ENCODE measurements around the gene NEDD9. TPM values are rescaled to one million over a fixed set of nuclear protein-coding genes. Genes with fewer than 3 reads are reported as not detected.
A peak's percentile ranks its signal among the peaks of the same experiment; 100 is the strongest.

The NEDD9 gene
- total and polyA plus RNA-seq, 2 of the 13 experiments (the other 11 are each of a cell fraction or from before 2014, with no cell fraction given), result 27.1 to 389 TPM

GRCh38 chr6:11218538-11219399 is 13.7 kb downstream of the NEDD9 start (continued):
- TF ChIP-seq ZSCAN22 (CRISPR knock-in tag; IDR thresholded peaks at IDR 0.05) (no peak), ZNF790 (CRISPR knock-in tag; IDR thresholded peaks at IDR 0.05; ENCODE audit: borderline replicate concordance) (no peak), ZSCAN25 (CRISPR knock-in tag; IDR thresholded peaks at IDR 0.05) (peak; percentile 27; the same call in 1 of the 2 replicates), IRF2 (CRISPR knock-in tag; IDR thresholded peaks at IDR 0.05) (peak; percentile 90), ZNF24 (IDR thresholded peaks at IDR 0.05) (no peak), MYC (CRISPR knock-in tag; IDR thresholded peaks at IDR 0.05; ENCODE audit: borderline replicate concordance) (peak; percentile 25; the same call in 1 of the 2 replicates), KLF16 (CRISPR knock-in tag; IDR thresholded peaks at IDR 0.05) (peak in 1 of 2 experiments; percentile 80; a peak in 2 of 4 replicates), DMTF1 (CRISPR knock-in tag; IDR thresholded peaks at IDR 0.05) (no peak), ZKSCAN1 (IDR thresholded peaks at IDR 0.05; ENCODE audit: low read length) (no peak; the same call in 1 of the 2 replicates), SNRNP70 (IDR thresholded peaks at IDR 0.05; ENCODE audit: low read depth, low read length) (no peak), ZNF691 (CRISPR knock-in tag; IDR thresholded peaks at IDR 0.05; ENCODE audit: borderline replicate concordance, low read depth) (0 out of 2 replicates have a peak, but pooled peaks have one; percentile 66), REXO4 (CRISPR knock-in tag; IDR thresholded peaks at IDR 0.05; ENCODE audit: borderline replicate concordance) (no peak), GATA4 (IDR thresholded peaks at IDR 0.05; ENCODE audit: borderline replicate concordance, low read depth) (peak; percentile 54; the same call in 1 of the 2 replicates), ARID4A (CRISPR knock-in tag; IDR thresholded peaks at IDR 0.05; ENCODE audit: borderline replicate concordance) (peak; percentile 83), ZNF441 (CRISPR knock-in tag; IDR thresholded peaks at IDR 0.05; ENCODE audit: borderline replicate concordance) (0 out of 2 replicates have a peak, but pooled peaks have one; percentile 41), SATB2 (CRISPR knock-in tag; IDR thresholded peaks at IDR 0.05) (no peak), ZNF563 (CRISPR knock-in tag; IDR thresholded peaks at IDR 0.05) (peak; percentile 68; the same call in 1 of the 2 replicates), ZC3H13 (CRISPR knock-in tag; IDR thresholded peaks at IDR 0.05) (no peak; the same call in 1 of the 2 replicates), CEBPG (CRISPR knock-in tag; IDR thresholded peaks at IDR 0.05) (peak; percentile 91), ZNF878 (CRISPR knock-in tag; IDR thresholded peaks at IDR 0.05) (no peak; the same call in 1 of the 2 replicates), SRSF4 (IDR thresholded peaks at IDR 0.05; ENCODE audit: low read depth, low read length, poor library complexity, severe bottlenecking) (no peak)

Measured in HepG2 (cell line).